UCSD-AML1 (cell line): Measurements from ENCODE around the gene MCRS1.
"Not testable (repeated sequence)": the region's sequence is repeated elsewhere in the genome, so short reads cannot be mapped to it uniquely, and the experiment has no call there.

ENCODE experiments used
- DNase-seq: peaks from one replicate; lab custom pipeline; 2025; ENCODE audit not compliant: unreplicated experiment; lab: John Stamatoyannopoulos, UW

Gene MCRS1

GRCh38 chr12:49541911-49542505 is 25.9 kb downstream of the MCRS1 start:
- DNase-seq = no peak

- DNase-seq = peak; percentile 51
Observed at GRCh38 chr12:49541140-49541861, 26.6 kb downstream of the MCRS1 start.

GRCh38 chr12:49540229-49541139 is 27.5 kb downstream of the MCRS1 start:
- DNase-seq = no peak

- no peak for DNase-seq
Observed at GRCh38 chr12:49539406-49540228, 28.3 kb downstream of the MCRS1 start.

GRCh38 chr12:49538510-49539403 is 29.2 kb downstream of the MCRS1 start, which contains the start of gene KCNH3:
Gene KCNH3 (plus strand): TSS chr12:49539030. CDS start chr12:49539417, 387 bp downstream.
- peak; percentile 63 for DNase-seq

- no peak for DNase-seq
Observed at GRCh38 chr12:49537752-49538509, 30.0 kb downstream of the MCRS1 start.

- no peak for DNase-seq
Observed at GRCh38 chr12:49537231-49537751, 30.7 kb downstream of the MCRS1 start.

GRCh38 chr12:49536526-49537071 is 31.3 kb downstream of the MCRS1 start:
- no peak for DNase-seq

- DNase-seq = no peak
Observed at GRCh38 chr12:49535921-49536525, 31.9 kb downstream of the MCRS1 start.

- DNase-seq = no peak
Observed at GRCh38 chr12:49534731-49535278, 33.1 kb downstream of the MCRS1 start.

GRCh38 chr12:49534122-49534521 is 33.8 kb downstream of the MCRS1 start:
- DNase-seq = not testable (repeated sequence)

GRCh38 chr12:49533331-49533730 is 34.6 kb downstream of the MCRS1 start:
- DNase-seq = no peak

- DNase-seq = no peak
Observed at GRCh38 chr12:49531745-49532144, 36.2 kb downstream of the MCRS1 start.

- no peak for DNase-seq
Observed at GRCh38 chr12:49529414-49529813, 38.5 kb downstream of the MCRS1 start.

- no peak for DNase-seq
Observed at GRCh38 chr12:49527361-49528130, 40.4 kb downstream of the MCRS1 start.

GRCh38 chr12:49525942-49526341 is 42.0 kb downstream of the MCRS1 start:
- no peak for DNase-seq
